IMR-90 (cell line): Measurements from ENCODE around the gene JPH4. TPM values are rescaled to one million over a fixed set of nuclear protein-coding genes. Genes with fewer than 3 reads are reported as not detected.

Experiments used
- ATAC-seq: fragments of 200-7000 bp; cut with Tn5 transposase; 2 replicates; pipeline ENCODE4 v1.9.1; 2020; ENCODE audit warnings: low read depth, mild to moderate bottlenecking, moderate library complexity
- BruUV-seq: library from RNA; stranded (reverse); fragments of 400-500 nt; replicated peaks from 2 replicates; lab custom pipeline; 2021; lab: Mats Ljungman, UMichigan
- CTCF ChIA-PET: fragments of 300-600 bp; formaldehyde crosslinking; extraction: SDS; loops from one replicate; lab custom pipeline; 2021; ENCODE audit warnings: antibody characterized with exemption; lab: Yijun Ruan, JAX
- POLR2A ChIA-PET: fragments of 300-600 bp; sonication (Branson Sonifier 250); formaldehyde crosslinking; loops from one replicate; lab custom pipeline; 2022; ENCODE audit warnings: antibody characterized with exemption; ENCODE audit not compliant: unreplicated experiment; lab: Charles Lee
- DNase-seq: peaks from one replicate; pipeline ENCODE4 v3.0.0; 2013
- H2AFZ ChIP-seq: replicated peaks from 2 replicates; pipeline ENCODE3; 2013; ENCODE audit warnings: low read length, mild to moderate bottlenecking; ENCODE audit not compliant: poor library complexity
- H2AK5ac ChIP-seq: 2 replicates; pipeline ENCODE4 v1.6.1; 2013; ENCODE audit warnings: low read depth, low read length, inconsistent platforms
- H2AK9ac ChIP-seq: replicated peaks from 2 replicates; pipeline ENCODE3; 2013; ENCODE audit warnings: mild to moderate bottlenecking, low read depth, low read length, moderate library complexity; ENCODE audit not compliant: poor library complexity
- H2BK120ac ChIP-seq: 2 replicates; pipeline ENCODE4 v1.6.1; 2013; ENCODE audit warnings: low read depth, low read length, inconsistent platforms
- H2BK15ac ChIP-seq: 3 replicates; pipeline ENCODE4 v1.6.1; 2013; ENCODE audit warnings: low read depth, low read length, inconsistent platforms
- H2BK20ac ChIP-seq: 2 replicates; pipeline ENCODE4 v1.6.1; 2013; ENCODE audit warnings: low read depth, mild to moderate bottlenecking, inconsistent platforms, low read length, moderate library complexity
- H2BK5ac ChIP-seq: 2 replicates; pipeline ENCODE4 v1.6.1; 2013; ENCODE audit warnings: mild to moderate bottlenecking, low read depth, low read length, inconsistent platforms; ENCODE audit not compliant: poor library complexity, severe bottlenecking
- H3K14ac ChIP-seq: replicated peaks from 2 replicates; pipeline ENCODE4 v1.6.1; 2013; ENCODE audit warnings: low read depth, low read length, inconsistent platforms
- H3K18ac ChIP-seq: 2 replicates; pipeline ENCODE4 v1.6.1; 2013; ENCODE audit warnings: low read depth, low read length, control low read depth
- H3K23ac ChIP-seq: 2 replicates; pipeline ENCODE4 v1.6.1; 2013; ENCODE audit warnings: low read depth, low read length, inconsistent platforms
- H3K27ac ChIP-seq: 2 replicates; pipeline ENCODE4 v1.5.1; 2013; ENCODE audit warnings: mild to moderate bottlenecking, control low read depth, low read length; ENCODE audit not compliant: insufficient read depth
- H3K27me3 ChIP-seq: 2 replicates; pipeline ENCODE4 v1.6.1; 2013; ENCODE audit warnings: low read length; ENCODE audit not compliant: control insufficient read depth, insufficient read depth
- H3K36me3 ChIP-seq: 2 replicates; pipeline ENCODE4 v1.6.1; 2013; ENCODE audit warnings: low read length, mixed read lengths; ENCODE audit not compliant: control insufficient read depth, insufficient read depth
- H3K4ac ChIP-seq: 2 replicates; pipeline ENCODE4 v1.6.1; 2013; ENCODE audit warnings: low read depth, low read length, inconsistent platforms
- H3K4me1 ChIP-seq: 2 replicates; pipeline ENCODE4 v1.6.1; 2013; ENCODE audit warnings: low read length, mixed read lengths; ENCODE audit not compliant: control insufficient read depth, insufficient read depth
- H3K4me2 ChIP-seq: 2 replicates; pipeline ENCODE4 v1.6.1; 2013; ENCODE audit warnings: low read depth, mild to moderate bottlenecking, control low read depth, low read length, moderate library complexity
- H3K4me3 ChIP-seq: 2 replicates; pipeline ENCODE4 v1.5.1; 2013; ENCODE audit warnings: low read depth, mild to moderate bottlenecking, control low read depth, low read length, moderate library complexity; ENCODE audit not compliant: insufficient read depth
- H3K56ac ChIP-seq: 2 replicates; pipeline ENCODE4 v1.6.1; 2013; ENCODE audit warnings: low read length, inconsistent platforms; ENCODE audit not compliant: insufficient read depth; ENCODE audit errors: extremely low read depth
- H3K79me1 ChIP-seq, 2 experiments: 2 replicates each; pipeline ENCODE4 v1.6.1; 2013; ENCODE audit warnings: low read length in 2 of 2, inconsistent platforms in 1 of 2, low read depth in 1 of 2
- H3K9ac ChIP-seq: 2 replicates; pipeline ENCODE4 v1.6.1; 2013; ENCODE audit warnings: low read depth, low read length, control low read depth
- H3K9me1 ChIP-seq: 2 replicates; pipeline ENCODE4 v1.6.1; 2013; ENCODE audit warnings: low read length, inconsistent platforms; ENCODE audit not compliant: insufficient read depth
- H3K9me3 ChIP-seq: 2 replicates; pipeline ENCODE4 v1.6.1; 2013; ENCODE audit warnings: low read length; ENCODE audit not compliant: control insufficient read depth, insufficient read depth
- H4K20me1 ChIP-seq: 2 replicates; pipeline ENCODE4 v1.6.1; 2013; ENCODE audit warnings: low read length, inconsistent platforms; ENCODE audit not compliant: insufficient read depth
- H4K5ac ChIP-seq: 2 replicates; pipeline ENCODE4 v1.6.1; 2013; ENCODE audit warnings: mild to moderate bottlenecking, low read depth, low read length, control low read depth
- H4K8ac ChIP-seq, 2 experiments: 2 replicates each; pipeline ENCODE4 v1.6.1; 2013; ENCODE audit warnings: low read depth in 2 of 2, low read length in 2 of 2, control low read depth in 1 of 2, inconsistent platforms in 1 of 2
- H4K91ac ChIP-seq: 2 replicates; pipeline ENCODE4 v1.6.1; 2013; ENCODE audit warnings: low read depth, low read length, inconsistent platforms; ENCODE audit not compliant: insufficient read depth
- CEBPB ChIP-seq: IDR thresholded peaks from 2 replicates; pipeline ENCODE4 v1.6.1; 2012; ENCODE audit warnings: low read depth, low read length, improper control_type of control experiment
- MAZ ChIP-seq: IDR thresholded peaks from 2 replicates; pipeline ENCODE4 v1.6.1; 2012; ENCODE audit warnings: low read depth, mild to moderate bottlenecking, low read length, improper control_type of control experiment, moderate library complexity, borderline replicate concordance
- RAD21 ChIP-seq: IDR thresholded peaks from 2 replicates; pipeline ENCODE4 v1.6.1; 2012; ENCODE audit warnings: low read length, improper control_type of control experiment
- RFX5 ChIP-seq: IDR thresholded peaks from 2 replicates; pipeline ENCODE4 v1.8.0; 2012; ENCODE audit warnings: low read depth, mild to moderate bottlenecking, low read length, moderate library complexity
- SMC3 ChIP-seq: fragments of 150-350 bp; IDR thresholded peaks from 2 replicates; pipeline ENCODE4 v1.6.1; 2016; ENCODE audit warnings: low read depth, mild to moderate bottlenecking, antibody characterized with exemption, low read length, moderate library complexity
- WGBS, 2 experiments: methylation state at CpG; one replicate each; pipeline versions ENCODE4 v1.1.5 to v1.1.7; 2013; ENCODE audit warnings: missing lambda C conversion rate in 2 of 2; ENCODE audit not compliant: insufficient read length in 1 of 2; ENCODE audit errors: extremely low coverage in 2 of 2; 5-methylcytosine and 5-hydroxymethylcytosine counted together
- dilution Hi-C: fragments of 300-500 bp; cut with HindIII; formaldehyde crosslinking; loops from one replicate; pipeline ENCODE4 v1.14.3; 2018; ENCODE audit warnings: low sequenced_read_pairs; ENCODE audit not compliant: unreplicated experiment
- in situ Hi-C: fragments of 300-500 bp; cut with MboI; formaldehyde crosslinking; loops from 3 replicates; pipeline ENCODE4 v1.14.3; 2019; ENCODE audit warnings: low sequenced_read_pairs, inconsistent platforms, mixed read lengths
- intact Hi-C: fragments of 100-400 bp; cut with micrococcal nuclease; formaldehyde crosslinking; loops from 2 replicates; pipeline ENCODE4 v1.10.0; 2022
- polyA plus RNA-seq, 3 experiments: library from polyadenylated mRNA; depleted of rRNA; stranded (reverse); fragments of >200 nt; gene quantifications; 2 replicates each; pipeline ENCODE4 v1.2.3, GENCODE V29; 2012; ENCODE audit warnings: low replicate concordance in 1 of 3
- total RNA-seq: library from RNA; depleted of rRNA; stranded (reverse); fragments of >200 nt; gene quantifications from 2 replicates; pipeline ENCODE4 v1.2.3, GENCODE V29; 2012
- TF ChIP-seq, protein P1 (sequence below): fragments of 150-350 bp; IDR thresholded peaks from 2 replicates; pipeline ENCODE4 v1.6.1; 2017; ENCODE audit warnings: mild to moderate bottlenecking, antibody characterized with exemption, low read length, low read depth
- TF ChIP-seq, protein P2 (sequence below): fragments of 150-350 bp; IDR thresholded peaks from 2 replicates; pipeline ENCODE4 v1.6.1; 2016; ENCODE audit warnings: low read depth, mild to moderate bottlenecking, low read length, moderate library complexity, borderline replicate concordance
- TF ChIP-seq, protein P3 (sequence below): conservative IDR thresholded peaks from 2 replicates; pipeline ENCODE4 v1.5.1; 2012; ENCODE audit warnings: mild to moderate bottlenecking, low read depth, low read length, improper control_type of control experiment

JPH4 gene
- total and polyA plus RNA-seq, 2 of the 4 experiments (the other 2 are of a cell fraction), result not detected

DNA sequence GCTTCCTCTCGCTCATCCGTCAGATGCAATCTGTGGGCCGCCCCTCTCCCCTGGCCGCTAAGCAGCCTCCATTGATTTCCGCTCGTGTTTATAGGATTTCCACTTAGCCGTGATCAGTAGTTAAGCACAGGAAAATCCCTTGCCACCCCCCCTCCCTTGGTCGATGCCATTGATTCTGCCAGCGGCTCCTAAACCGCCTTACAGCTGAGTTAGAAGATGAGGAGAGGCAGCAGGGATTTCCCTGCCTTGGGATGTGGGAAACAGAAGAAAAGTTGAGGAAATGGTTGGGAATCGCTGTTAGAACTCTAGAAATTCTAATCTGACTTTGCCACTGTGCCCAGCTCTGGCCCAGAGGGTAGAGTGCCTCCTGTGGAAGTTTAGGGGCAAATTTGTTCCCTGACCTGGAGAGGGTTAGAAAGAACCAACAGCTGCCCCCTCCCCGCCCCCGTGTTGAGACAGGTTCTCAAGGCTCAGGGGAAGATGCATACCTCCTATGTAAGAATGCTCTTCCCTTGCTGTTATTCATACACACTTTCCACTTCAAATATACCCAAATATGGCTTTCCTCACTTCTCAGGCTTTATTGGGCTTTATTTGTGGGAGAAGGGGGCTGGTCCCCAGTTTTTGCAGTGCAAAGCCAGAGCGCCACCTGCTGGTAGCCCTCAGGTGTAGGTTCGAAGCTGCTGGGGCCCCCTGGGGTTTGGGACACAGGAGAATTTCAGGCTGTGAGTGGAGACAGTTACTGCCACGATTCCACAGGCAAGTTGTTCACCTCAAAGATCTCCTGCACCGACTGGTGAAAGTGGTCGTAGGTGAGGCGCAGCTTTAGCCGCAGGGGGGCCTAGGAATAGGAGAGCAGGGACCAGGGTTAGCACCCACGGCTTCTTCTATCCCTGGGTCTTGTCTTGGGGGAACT lies 19.3 kb downstream of the JPH4 start:
- H3K56ac ChIP-seq, result no peak overlapping the region
- H3K4ac ChIP-seq, result no peak overlapping the region
- no peak overlapping the region for H2BK120ac ChIP-seq
- H3K4me2 ChIP-seq, result no peak overlapping the region
- TF ChIP-seq MAZ (0 out of 2 replicates have a peak, but pooled peaks have one; percentile 39), SMC3 (peak; percentile 87), CEBPB (no peak), RAD21 (peak; percentile 87), RFX5 (no peak)
- TF ChIP-seq, protein P1, sequence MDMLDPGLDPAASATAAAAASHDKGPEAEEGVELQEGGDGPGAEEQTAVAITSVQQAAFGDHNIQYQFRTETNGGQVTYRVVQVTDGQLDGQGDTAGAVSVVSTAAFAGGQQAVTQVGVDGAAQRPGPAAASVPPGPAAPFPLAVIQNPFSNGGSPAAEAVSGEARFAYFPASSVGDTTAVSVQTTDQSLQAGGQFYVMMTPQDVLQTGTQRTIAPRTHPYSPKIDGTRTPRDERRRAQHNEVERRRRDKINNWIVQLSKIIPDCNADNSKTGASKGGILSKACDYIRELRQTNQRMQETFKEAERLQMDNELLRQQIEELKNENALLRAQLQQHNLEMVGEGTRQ, result no peak
- TF ChIP-seq, protein P2, sequence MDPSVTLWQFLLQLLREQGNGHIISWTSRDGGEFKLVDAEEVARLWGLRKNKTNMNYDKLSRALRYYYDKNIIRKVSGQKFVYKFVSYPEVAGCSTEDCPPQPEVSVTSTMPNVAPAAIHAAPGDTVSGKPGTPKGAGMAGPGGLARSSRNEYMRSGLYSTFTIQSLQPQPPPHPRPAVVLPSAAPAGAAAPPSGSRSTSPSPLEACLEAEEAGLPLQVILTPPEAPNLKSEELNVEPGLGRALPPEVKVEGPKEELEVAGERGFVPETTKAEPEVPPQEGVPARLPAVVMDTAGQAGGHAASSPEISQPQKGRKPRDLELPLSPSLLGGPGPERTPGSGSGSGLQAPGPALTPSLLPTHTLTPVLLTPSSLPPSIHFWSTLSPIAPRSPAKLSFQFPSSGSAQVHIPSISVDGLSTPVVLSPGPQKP, result no peak
- TF ChIP-seq, protein P3, sequence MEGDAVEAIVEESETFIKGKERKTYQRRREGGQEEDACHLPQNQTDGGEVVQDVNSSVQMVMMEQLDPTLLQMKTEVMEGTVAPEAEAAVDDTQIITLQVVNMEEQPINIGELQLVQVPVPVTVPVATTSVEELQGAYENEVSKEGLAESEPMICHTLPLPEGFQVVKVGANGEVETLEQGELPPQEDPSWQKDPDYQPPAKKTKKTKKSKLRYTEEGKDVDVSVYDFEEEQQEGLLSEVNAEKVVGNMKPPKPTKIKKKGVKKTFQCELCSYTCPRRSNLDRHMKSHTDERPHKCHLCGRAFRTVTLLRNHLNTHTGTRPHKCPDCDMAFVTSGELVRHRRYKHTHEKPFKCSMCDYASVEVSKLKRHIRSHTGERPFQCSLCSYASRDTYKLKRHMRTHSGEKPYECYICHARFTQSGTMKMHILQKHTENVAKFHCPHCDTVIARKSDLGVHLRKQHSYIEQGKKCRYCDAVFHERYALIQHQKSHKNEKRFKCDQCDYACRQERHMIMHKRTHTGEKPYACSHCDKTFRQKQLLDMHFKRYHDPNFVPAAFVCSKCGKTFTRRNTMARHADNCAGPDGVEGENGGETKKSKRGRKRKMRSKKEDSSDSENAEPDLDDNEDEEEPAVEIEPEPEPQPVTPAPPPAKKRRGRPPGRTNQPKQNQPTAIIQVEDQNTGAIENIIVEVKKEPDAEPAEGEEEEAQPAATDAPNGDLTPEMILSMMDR, result peak; percentile 89
- POLR2A ChIA-PET, result no interaction called here
- ATAC-seq (0 out of 2 replicates have a peak, but pooled peaks have one; percentile 4), DNase-seq (peak; percentile 55)
- dilution Hi-C loops, result no loop called here
- H3K27ac ChIP-seq, result no peak overlapping the region
- no peaks in the 10 kb centered on the region for H3K27me3 ChIP-seq
- H3K4me3 ChIP-seq, result no peak overlapping the region
- peak overlapping the region; percentile 47 for H2AK9ac ChIP-seq
- no peak overlapping the region for H3K9ac ChIP-seq
- H3K18ac ChIP-seq, result no peak overlapping the region
- H4K5ac ChIP-seq, result no peak overlapping the region
- peaks cover 15 to 18% of the 10 kb centered on the region in 2 experiments for H3K79me1 ChIP-seq
- H3K9me1 ChIP-seq, result peaks cover 10% of the 10 kb centered on the region
- no peak overlapping the region for H3K23ac ChIP-seq
- 76% methylated on average over 4 of the region's 21 CpGs; no CpG with 5 or more reads in 1 of the 2 experiments for WGBS, 2 experiments
- no peak overlapping the region for H2AK5ac ChIP-seq
- no peaks in the 10 kb centered on the region for H4K20me1 ChIP-seq
- in situ Hi-C loops, result loop anchor here (5.0 to 10.0 kb wide), 2 partner anchors 82 to 234 kb away; partner anchors contain the start of gene PABPN1
- H2BK15ac ChIP-seq, result no peak overlapping the region
- H3K14ac ChIP-seq, result no peak overlapping the region
- no peaks in the 10 kb centered on the region for H3K9me3 ChIP-seq
- no peak overlapping the region for H4K91ac ChIP-seq
- no peak overlapping the region for H2BK5ac ChIP-seq
- no peak overlapping the region for H2AFZ ChIP-seq
- H4K8ac ChIP-seq, result no peak overlapping the region
- H3K4me1 ChIP-seq, result peaks cover 7% of the 10 kb centered on the region
- intact Hi-C loops, result loop anchor here (1.0 kb wide), 1 partner anchor 76 kb away; no protein-coding TSS in a partner anchor
- H2BK20ac ChIP-seq, result no peak overlapping the region
- CTCF ChIA-PET, result interaction anchor here (0.5 to 4.2 kb wide), 6 partner anchors 9 to 945 kb away, joined by 3 to 30 read pairs (median 4); no protein-coding TSS in a partner anchor
- TSS peak; percentile 7 for BruUV-seq
- peaks cover 7% of the 10 kb centered on the region for H3K36me3 ChIP-seq
